Ishikawa (cell line): ENCODE measurements around the gene PRKAG1.

Experiments used
- CEBPB ChIP-seq: IDR thresholded peaks from 2 replicates; pipeline ENCODE4 v1.6.1; 2012
- CREB1 ChIP-seq: IDR thresholded peaks from 2 replicates; pipeline ENCODE4 v1.6.1; 2012; ENCODE audit warnings: low read depth
- EGR1 ChIP-seq: IDR thresholded peaks from 2 replicates; pipeline ENCODE4 v1.6.1; 2012
- EP300 ChIP-seq: IDR thresholded peaks from 2 replicates; pipeline ENCODE4 v1.6.1; 2012; ENCODE audit warnings: borderline replicate concordance
- FOXM1 ChIP-seq: IDR thresholded peaks from 2 replicates; pipeline ENCODE4 v1.6.1; 2012; ENCODE audit warnings: low read depth, borderline replicate concordance
- MAX ChIP-seq: IDR thresholded peaks from 2 replicates; pipeline ENCODE4 v1.6.1; 2012
- NFIC ChIP-seq: IDR thresholded peaks from 2 replicates; pipeline ENCODE4 v1.6.1; 2012
- RAD21 ChIP-seq: IDR thresholded peaks from 2 replicates; pipeline ENCODE4 v1.6.1; 2012; ENCODE audit warnings: low read depth
- TAF1 ChIP-seq: IDR thresholded peaks from 2 replicates; pipeline ENCODE4 v1.6.1; 2012; ENCODE audit warnings: low read depth, mild to moderate bottlenecking
- TCF12 ChIP-seq: IDR thresholded peaks from 2 replicates; pipeline ENCODE4 v1.6.1; 2012; ENCODE audit warnings: low read depth
- TEAD4 ChIP-seq: IDR thresholded peaks from 2 replicates; pipeline ENCODE4 v1.6.1; 2012
- YY1 ChIP-seq: IDR thresholded peaks from 2 replicates; pipeline ENCODE4 v1.6.1; 2012; ENCODE audit warnings: low read depth
- ZBTB7A ChIP-seq: IDR thresholded peaks from 2 replicates; pipeline ENCODE4 v1.6.1; 2012; ENCODE audit warnings: low read depth
- TF ChIP-seq, protein P1 (sequence below): IDR thresholded peaks from 2 replicates; pipeline ENCODE4 v1.6.1; 2012; ENCODE audit warnings: low read depth, mild to moderate bottlenecking
- TF ChIP-seq, protein P2 (sequence below): IDR thresholded peaks from 2 replicates; pipeline ENCODE4 v1.6.1; 2012

PRKAG1 gene

DNA sequence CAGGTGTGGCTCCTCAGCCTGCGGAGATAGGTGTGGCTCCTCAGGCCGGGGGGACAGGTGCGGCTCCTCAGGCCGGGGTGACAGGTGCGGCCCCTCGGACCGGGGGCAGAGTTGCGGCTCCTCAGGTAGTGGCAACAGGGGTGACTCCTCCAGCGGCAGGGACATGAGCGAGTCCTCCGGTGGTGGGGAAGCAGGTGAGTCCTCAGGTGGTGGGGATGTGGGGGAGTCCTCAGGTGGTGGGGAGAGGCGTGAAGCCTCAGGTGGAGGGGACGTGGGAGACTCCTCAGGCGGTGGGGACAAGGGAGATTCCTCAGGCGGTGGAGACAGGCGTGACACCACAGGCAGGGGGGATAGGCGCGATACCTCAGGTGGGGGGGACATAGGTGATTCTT lies 32.8 kb upstream of the PRKAG1 start:
- TF ChIP-seq EGR1 (no peak), CEBPB (no peak), TCF12 (no peak), ZBTB7A (no peak), NFIC (no peak), YY1 (no peak), TAF1 (no peak), EP300 (no peak), FOXM1 (no peak), RAD21 (no peak), MAX (no peak), TEAD4 (no peak), CREB1 (no peak)
- TF ChIP-seq, protein P1, sequence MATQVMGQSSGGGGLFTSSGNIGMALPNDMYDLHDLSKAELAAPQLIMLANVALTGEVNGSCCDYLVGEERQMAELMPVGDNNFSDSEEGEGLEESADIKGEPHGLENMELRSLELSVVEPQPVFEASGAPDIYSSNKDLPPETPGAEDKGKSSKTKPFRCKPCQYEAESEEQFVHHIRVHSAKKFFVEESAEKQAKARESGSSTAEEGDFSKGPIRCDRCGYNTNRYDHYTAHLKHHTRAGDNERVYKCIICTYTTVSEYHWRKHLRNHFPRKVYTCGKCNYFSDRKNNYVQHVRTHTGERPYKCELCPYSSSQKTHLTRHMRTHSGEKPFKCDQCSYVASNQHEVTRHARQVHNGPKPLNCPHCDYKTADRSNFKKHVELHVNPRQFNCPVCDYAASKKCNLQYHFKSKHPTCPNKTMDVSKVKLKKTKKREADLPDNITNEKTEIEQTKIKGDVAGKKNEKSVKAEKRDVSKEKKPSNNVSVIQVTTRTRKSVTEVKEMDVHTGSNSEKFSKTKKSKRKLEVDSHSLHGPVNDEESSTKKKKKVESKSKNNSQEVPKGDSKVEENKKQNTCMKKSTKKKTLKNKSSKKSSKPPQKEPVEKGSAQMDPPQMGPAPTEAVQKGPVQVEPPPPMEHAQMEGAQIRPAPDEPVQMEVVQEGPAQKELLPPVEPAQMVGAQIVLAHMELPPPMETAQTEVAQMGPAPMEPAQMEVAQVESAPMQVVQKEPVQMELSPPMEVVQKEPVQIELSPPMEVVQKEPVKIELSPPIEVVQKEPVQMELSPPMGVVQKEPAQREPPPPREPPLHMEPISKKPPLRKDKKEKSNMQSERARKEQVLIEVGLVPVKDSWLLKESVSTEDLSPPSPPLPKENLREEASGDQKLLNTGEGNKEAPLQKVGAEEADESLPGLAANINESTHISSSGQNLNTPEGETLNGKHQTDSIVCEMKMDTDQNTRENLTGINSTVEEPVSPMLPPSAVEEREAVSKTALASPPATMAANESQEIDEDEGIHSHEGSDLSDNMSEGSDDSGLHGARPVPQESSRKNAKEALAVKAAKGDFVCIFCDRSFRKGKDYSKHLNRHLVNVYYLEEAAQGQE: no peak
- TF ChIP-seq, protein P2, sequence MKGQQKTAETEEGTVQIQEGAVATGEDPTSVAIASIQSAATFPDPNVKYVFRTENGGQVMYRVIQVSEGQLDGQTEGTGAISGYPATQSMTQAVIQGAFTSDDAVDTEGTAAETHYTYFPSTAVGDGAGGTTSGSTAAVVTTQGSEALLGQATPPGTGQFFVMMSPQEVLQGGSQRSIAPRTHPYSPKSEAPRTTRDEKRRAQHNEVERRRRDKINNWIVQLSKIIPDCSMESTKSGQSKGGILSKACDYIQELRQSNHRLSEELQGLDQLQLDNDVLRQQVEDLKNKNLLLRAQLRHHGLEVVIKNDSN: no peak

DNA sequence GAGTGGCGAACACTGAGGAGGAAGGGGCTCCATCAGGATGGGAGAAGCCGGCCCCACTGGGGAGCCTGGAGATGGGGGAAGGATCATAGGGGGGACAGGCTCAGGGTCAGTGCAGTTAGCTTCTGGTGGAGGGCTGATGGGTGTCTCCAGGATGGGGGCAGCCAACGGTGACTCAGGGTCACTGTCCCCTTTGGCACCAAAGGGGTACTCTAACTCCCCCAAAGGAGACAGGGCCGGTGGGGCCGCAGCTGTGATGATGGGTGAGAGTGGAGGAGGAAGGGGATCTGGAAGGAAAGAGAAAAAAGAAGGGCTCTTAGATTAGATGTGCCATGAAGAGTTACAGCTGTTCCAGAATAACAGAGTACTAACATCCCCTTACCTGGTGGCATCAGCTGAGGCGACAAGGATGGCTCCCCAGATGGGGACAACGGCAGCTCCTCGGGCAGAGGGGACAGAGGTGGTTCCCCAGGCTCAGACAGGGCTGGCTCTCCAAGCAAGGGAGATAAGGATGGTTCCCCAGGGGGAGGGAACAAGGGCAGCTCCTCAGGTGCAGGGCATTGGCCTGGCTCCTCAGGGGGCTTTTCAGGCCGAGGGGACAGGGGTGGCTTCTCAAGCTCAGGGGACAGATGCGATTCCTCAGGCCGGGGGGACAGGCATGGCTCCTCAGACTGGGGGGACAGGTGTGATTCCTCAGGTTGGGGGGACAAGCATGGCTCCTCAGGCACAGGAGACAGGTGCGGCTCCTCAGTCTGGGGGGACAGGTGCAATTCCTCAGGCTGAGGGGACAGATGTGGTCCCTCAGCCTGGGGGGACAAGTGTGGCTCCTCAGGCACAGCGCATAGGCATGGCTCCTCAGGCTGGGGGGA lies 32.2 kb upstream of the PRKAG1 start:
- TF ChIP-seq ZBTB7A (no peak), CEBPB (no peak), EGR1 (no peak), RAD21 (no peak)
- TF ChIP-seq, protein P1: no peak

GRCh38 chr12:49049566-49050224 lies 31.1 kb upstream of the PRKAG1 start:
- no peak for TF ChIP-seq TCF12
- no peak for TF ChIP-seq MAX
- TF ChIP-seq RAD21: no peak
- TF ChIP-seq EGR1: no peak
- TF ChIP-seq TEAD4: no peak
- TF ChIP-seq, protein P2: no peak
- TF ChIP-seq TAF1: no peak
- no peak for TF ChIP-seq YY1
- TF ChIP-seq, protein P1: no peak
- TF ChIP-seq FOXM1: no peak
- no peak for TF ChIP-seq ZBTB7A
- TF ChIP-seq EP300: no peak
- no peak for TF ChIP-seq NFIC

GRCh38 chr12:49048953-49049352 lies 30.4 kb upstream of the PRKAG1 start:
- TF ChIP-seq, protein P1: no peak
- TF ChIP-seq MAX (no peak), FOXM1 (no peak), TCF12 (no peak), YY1 (no peak), ZBTB7A (no peak), RAD21 (no peak), CEBPB (no peak), TAF1 (no peak), CREB1 (no peak), NFIC (no peak), TEAD4 (no peak)
- TF ChIP-seq, protein P2: no peak
